IMR-90 (cell line): Measurements from ENCODE around the gene IL1RAPL1. TPM values are rescaled to one million over a fixed set of nuclear protein-coding genes. Genes with fewer than 3 reads are reported as not detected.

Source experiments
- ATAC-seq: fragments of 200-7000 bp; cut with Tn5 transposase; 2 replicates; pipeline ENCODE4 v1.9.1; 2020; ENCODE audit warnings: low read depth, mild to moderate bottlenecking, moderate library complexity
- BruUV-seq: library from RNA; stranded (reverse); fragments of 400-500 nt; replicated peaks from 2 replicates; lab custom pipeline; 2021; lab: Mats Ljungman, UMichigan
- CTCF ChIA-PET: fragments of 300-600 bp; formaldehyde crosslinking; extraction: SDS; loops from one replicate; lab custom pipeline; 2021; ENCODE audit warnings: antibody characterized with exemption; lab: Yijun Ruan, JAX
- POLR2A ChIA-PET: fragments of 300-600 bp; sonication (Branson Sonifier 250); formaldehyde crosslinking; loops from one replicate; lab custom pipeline; 2022; ENCODE audit warnings: antibody characterized with exemption; ENCODE audit not compliant: unreplicated experiment; lab: Charles Lee
- DNase-seq: peaks from one replicate; pipeline ENCODE4 v3.0.0; 2013
- H2AFZ ChIP-seq: replicated peaks from 2 replicates; pipeline ENCODE3; 2013; ENCODE audit warnings: low read length, mild to moderate bottlenecking; ENCODE audit not compliant: poor library complexity
- H2AK5ac ChIP-seq: 2 replicates; pipeline ENCODE4 v1.6.1; 2013; ENCODE audit warnings: low read depth, low read length, inconsistent platforms
- H2AK9ac ChIP-seq: replicated peaks from 2 replicates; pipeline ENCODE3; 2013; ENCODE audit warnings: mild to moderate bottlenecking, low read depth, low read length, moderate library complexity; ENCODE audit not compliant: poor library complexity
- H2BK120ac ChIP-seq: 2 replicates; pipeline ENCODE4 v1.6.1; 2013; ENCODE audit warnings: low read depth, low read length, inconsistent platforms
- H2BK15ac ChIP-seq: 3 replicates; pipeline ENCODE4 v1.6.1; 2013; ENCODE audit warnings: low read depth, low read length, inconsistent platforms
- H2BK20ac ChIP-seq: 2 replicates; pipeline ENCODE4 v1.6.1; 2013; ENCODE audit warnings: low read depth, mild to moderate bottlenecking, inconsistent platforms, low read length, moderate library complexity
- H2BK5ac ChIP-seq: 2 replicates; pipeline ENCODE4 v1.6.1; 2013; ENCODE audit warnings: mild to moderate bottlenecking, low read depth, low read length, inconsistent platforms; ENCODE audit not compliant: poor library complexity, severe bottlenecking
- H3K14ac ChIP-seq: replicated peaks from 2 replicates; pipeline ENCODE4 v1.6.1; 2013; ENCODE audit warnings: low read depth, low read length, inconsistent platforms
- H3K18ac ChIP-seq: 2 replicates; pipeline ENCODE4 v1.6.1; 2013; ENCODE audit warnings: low read depth, low read length, control low read depth
- H3K23ac ChIP-seq: 2 replicates; pipeline ENCODE4 v1.6.1; 2013; ENCODE audit warnings: low read depth, low read length, inconsistent platforms
- H3K27ac ChIP-seq: 2 replicates; pipeline ENCODE4 v1.5.1; 2013; ENCODE audit warnings: mild to moderate bottlenecking, control low read depth, low read length; ENCODE audit not compliant: insufficient read depth
- H3K27me3 ChIP-seq: 2 replicates; pipeline ENCODE4 v1.6.1; 2013; ENCODE audit warnings: low read length; ENCODE audit not compliant: control insufficient read depth, insufficient read depth
- H3K36me3 ChIP-seq: 2 replicates; pipeline ENCODE4 v1.6.1; 2013; ENCODE audit warnings: low read length, mixed read lengths; ENCODE audit not compliant: control insufficient read depth, insufficient read depth
- H3K4ac ChIP-seq: 2 replicates; pipeline ENCODE4 v1.6.1; 2013; ENCODE audit warnings: low read depth, low read length, inconsistent platforms
- H3K4me1 ChIP-seq: 2 replicates; pipeline ENCODE4 v1.6.1; 2013; ENCODE audit warnings: low read length, mixed read lengths; ENCODE audit not compliant: control insufficient read depth, insufficient read depth
- H3K4me2 ChIP-seq: 2 replicates; pipeline ENCODE4 v1.6.1; 2013; ENCODE audit warnings: low read depth, mild to moderate bottlenecking, control low read depth, low read length, moderate library complexity
- H3K4me3 ChIP-seq: 2 replicates; pipeline ENCODE4 v1.5.1; 2013; ENCODE audit warnings: low read depth, mild to moderate bottlenecking, control low read depth, low read length, moderate library complexity; ENCODE audit not compliant: insufficient read depth
- H3K56ac ChIP-seq: 2 replicates; pipeline ENCODE4 v1.6.1; 2013; ENCODE audit warnings: low read length, inconsistent platforms; ENCODE audit not compliant: insufficient read depth; ENCODE audit errors: extremely low read depth
- H3K79me1 ChIP-seq, 2 experiments: 2 replicates each; pipeline ENCODE4 v1.6.1; 2013; ENCODE audit warnings: low read length in 2 of 2, inconsistent platforms in 1 of 2, low read depth in 1 of 2
- H3K9ac ChIP-seq: 2 replicates; pipeline ENCODE4 v1.6.1; 2013; ENCODE audit warnings: low read depth, low read length, control low read depth
- H3K9me1 ChIP-seq: 2 replicates; pipeline ENCODE4 v1.6.1; 2013; ENCODE audit warnings: low read length, inconsistent platforms; ENCODE audit not compliant: insufficient read depth
- H3K9me3 ChIP-seq: 2 replicates; pipeline ENCODE4 v1.6.1; 2013; ENCODE audit warnings: low read length; ENCODE audit not compliant: control insufficient read depth, insufficient read depth
- H4K20me1 ChIP-seq: 2 replicates; pipeline ENCODE4 v1.6.1; 2013; ENCODE audit warnings: low read length, inconsistent platforms; ENCODE audit not compliant: insufficient read depth
- H4K5ac ChIP-seq: 2 replicates; pipeline ENCODE4 v1.6.1; 2013; ENCODE audit warnings: mild to moderate bottlenecking, low read depth, low read length, control low read depth
- H4K8ac ChIP-seq, 2 experiments: 2 replicates each; pipeline ENCODE4 v1.6.1; 2013; ENCODE audit warnings: low read depth in 2 of 2, low read length in 2 of 2, control low read depth in 1 of 2, inconsistent platforms in 1 of 2
- H4K91ac ChIP-seq: 2 replicates; pipeline ENCODE4 v1.6.1; 2013; ENCODE audit warnings: low read depth, low read length, inconsistent platforms; ENCODE audit not compliant: insufficient read depth
- CEBPB ChIP-seq: IDR thresholded peaks from 2 replicates; pipeline ENCODE4 v1.6.1; 2012; ENCODE audit warnings: low read depth, low read length, improper control_type of control experiment
- POLR2A ChIP-seq: IDR thresholded peaks from 2 replicates; pipeline ENCODE4 v1.6.1; 2012; ENCODE audit warnings: mild to moderate bottlenecking, low read depth, low read length
- RAD21 ChIP-seq: IDR thresholded peaks from 2 replicates; pipeline ENCODE4 v1.6.1; 2012; ENCODE audit warnings: low read length, improper control_type of control experiment
- RCOR1 ChIP-seq: IDR thresholded peaks from 2 replicates; pipeline ENCODE4 v1.6.1; 2012; ENCODE audit warnings: mild to moderate bottlenecking, low read length, improper control_type of control experiment; ENCODE audit not compliant: insufficient replicate concordance
- RFX5 ChIP-seq: IDR thresholded peaks from 2 replicates; pipeline ENCODE4 v1.8.0; 2012; ENCODE audit warnings: low read depth, mild to moderate bottlenecking, low read length, moderate library complexity
- WGBS, 2 experiments: methylation state at CpG; one replicate each; pipeline versions ENCODE4 v1.1.5 to v1.1.7; 2013; ENCODE audit warnings: missing lambda C conversion rate in 2 of 2; ENCODE audit not compliant: insufficient read length in 1 of 2; ENCODE audit errors: extremely low coverage in 2 of 2; 5-methylcytosine and 5-hydroxymethylcytosine counted together
- dilution Hi-C: fragments of 300-500 bp; cut with HindIII; formaldehyde crosslinking; loops from one replicate; pipeline ENCODE4 v1.14.3; 2018; ENCODE audit warnings: low sequenced_read_pairs; ENCODE audit not compliant: unreplicated experiment
- in situ Hi-C: fragments of 300-500 bp; cut with MboI; formaldehyde crosslinking; loops from 3 replicates; pipeline ENCODE4 v1.14.3; 2019; ENCODE audit warnings: low sequenced_read_pairs, inconsistent platforms, mixed read lengths
- intact Hi-C: fragments of 100-400 bp; cut with micrococcal nuclease; formaldehyde crosslinking; loops from 2 replicates; pipeline ENCODE4 v1.10.0; 2022
- polyA plus RNA-seq, 3 experiments: library from polyadenylated mRNA; depleted of rRNA; stranded (reverse); fragments of >200 nt; gene quantifications; 2 replicates each; pipeline ENCODE4 v1.2.3, GENCODE V29; 2012; ENCODE audit warnings: low replicate concordance in 1 of 3
- total RNA-seq: library from RNA; depleted of rRNA; stranded (reverse); fragments of >200 nt; gene quantifications from 2 replicates; pipeline ENCODE4 v1.2.3, GENCODE V29; 2012

IL1RAPL1 gene
- total and polyA plus RNA-seq, 2 of the 4 experiments (the other 2 are of a cell fraction), result 1.5 to 9.0 TPM

GRCh38 chrX:29435396-29435795 lies 848.1 kb downstream of the IL1RAPL1 start:
- Histone ChIP-seq H3K79me1 (no peaks in the 10 kb centered on the region), H3K27ac (no peak overlapping the region), H3K36me3 (no peaks in the 10 kb centered on the region), H2AK5ac (no peak overlapping the region), H4K5ac (no peak overlapping the region), H4K8ac (no peak overlapping the region), H3K9me3 (no peaks in the 10 kb centered on the region), H2BK5ac (no peak overlapping the region), H3K23ac (no peak overlapping the region), H2BK20ac (no peak overlapping the region), H4K20me1 (no peaks in the 10 kb centered on the region), H3K4ac (no peak overlapping the region), H2AK9ac (no peak overlapping the region), H3K9ac (no peak overlapping the region), H3K27me3 (no peaks in the 10 kb centered on the region), H3K4me3 (no peak overlapping the region), H2AFZ (no peak overlapping the region), H3K4me2 (no peak overlapping the region), H2BK120ac (no peak overlapping the region), H3K14ac (no peak overlapping the region), H3K4me1 (no peaks in the 10 kb centered on the region), H4K91ac (no peak overlapping the region), H3K9me1 (no peaks in the 10 kb centered on the region), H3K56ac (no peak overlapping the region), H3K18ac (no peak overlapping the region), H2BK15ac (no peak overlapping the region)
- WGBS, 2 experiments, result no CpG with 5 or more reads among the region's 4 CpGs
- DNase-seq, result peak; percentile 37
- TF ChIP-seq RFX5 (no peak), CEBPB (no peak), RCOR1 (no peak), RAD21 (no peak), POLR2A (no peak)
- no TSS peak for BruUV-seq
- dilution Hi-C loops, result no loop called here
- intact Hi-C loops, result loop anchor here (10.0 kb wide), 1 partner anchor 1929 kb away; no protein-coding TSS in a partner anchor
- CTCF ChIA-PET, result no interaction called here
- ATAC-seq, result no peak
- in situ Hi-C loops, result no loop called here
- POLR2A ChIA-PET, result no interaction called here
